ENCODE measurements around the gene S100A14. TPM values are rescaled to one million over a fixed set of nuclear protein-coding genes. Genes with fewer than 3 reads are reported as not detected.

The S100A14 gene
- total and polyA plus RNA-seq, 4 donors = 1.7 to 4.4 (median 3.3) TPM

DNA sequence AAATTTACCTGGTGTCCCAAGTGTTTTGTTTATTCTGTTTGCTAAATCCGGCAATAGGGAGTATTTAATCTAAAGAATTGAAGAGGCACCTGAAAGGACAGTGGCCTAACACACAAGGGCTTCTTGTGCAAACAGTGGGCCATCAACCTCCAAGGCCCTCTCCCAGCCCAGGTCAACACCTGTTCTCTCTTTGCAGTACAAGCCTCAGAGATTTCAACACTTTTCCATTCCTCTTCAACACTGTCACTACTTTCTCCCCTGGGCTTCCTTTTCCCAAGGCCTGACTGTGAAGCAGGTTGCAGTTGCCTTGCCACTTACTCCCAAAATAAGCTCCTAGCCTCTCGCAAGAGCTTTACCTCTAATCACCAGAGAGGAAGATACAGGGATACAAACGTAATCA lies 39.2 kb upstream of the S100A14 start:
- no peak for DNase-seq (ENCODE audit: low spot score)
- no peak overlapping the region for H3K4me3 ChIP-seq (ENCODE audit: low read depth in 1 of 3, low read length in 3 of 3)
- H3K4me1 ChIP-seq (ENCODE audit: control insufficient read depth in 4 of 4, insufficient read depth in 4 of 4, low read length in 3 of 4) = peaks cover 1 to 12% (median 9%) of the 10 kb centered on the region in 4 donors
- H3K36me3 ChIP-seq (ENCODE audit: control insufficient read depth in 4 of 4, insufficient read depth in 3 of 4, low read depth in 1 of 4, low read length in 3 of 4) = no peaks in the 10 kb centered on the region
- H3K27ac ChIP-seq (ENCODE audit: low read depth in 1 of 2, low read length in 2 of 2) = no peak overlapping the region
- TF ChIP-seq, protein P1, sequence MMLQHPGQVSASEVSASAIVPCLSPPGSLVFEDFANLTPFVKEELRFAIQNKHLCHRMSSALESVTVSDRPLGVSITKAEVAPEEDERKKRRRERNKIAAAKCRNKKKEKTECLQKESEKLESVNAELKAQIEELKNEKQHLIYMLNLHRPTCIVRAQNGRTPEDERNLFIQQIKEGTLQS (IDR thresholded peaks at IDR 0.05) = no peak
- TF ChIP-seq JUND (IDR thresholded peaks at IDR 0.05) = no peak
- no peak for TF ChIP-seq EGR1 (IDR thresholded peaks at IDR 0.05; ENCODE audit: low read depth in 2 of 2)
- TF ChIP-seq RAD21 (IDR thresholded peaks at IDR 0.05) = no peak
- no peak for TF ChIP-seq FOXA1 (IDR thresholded peaks at IDR 0.05)
- TF ChIP-seq HNF4A (conservative IDR thresholded peaks at IDR 0.05) = no peak
- no peak for TF ChIP-seq FOXA2 (IDR thresholded peaks at IDR 0.05)
- no peak for TF ChIP-seq NR2F2 (IDR thresholded peaks at IDR 0.05)
- no peak for TF ChIP-seq HNF4G (IDR thresholded peaks at IDR 0.05)
- no peak for TF ChIP-seq SP1 (IDR thresholded peaks at IDR 0.05)
- TF ChIP-seq, protein P2, sequence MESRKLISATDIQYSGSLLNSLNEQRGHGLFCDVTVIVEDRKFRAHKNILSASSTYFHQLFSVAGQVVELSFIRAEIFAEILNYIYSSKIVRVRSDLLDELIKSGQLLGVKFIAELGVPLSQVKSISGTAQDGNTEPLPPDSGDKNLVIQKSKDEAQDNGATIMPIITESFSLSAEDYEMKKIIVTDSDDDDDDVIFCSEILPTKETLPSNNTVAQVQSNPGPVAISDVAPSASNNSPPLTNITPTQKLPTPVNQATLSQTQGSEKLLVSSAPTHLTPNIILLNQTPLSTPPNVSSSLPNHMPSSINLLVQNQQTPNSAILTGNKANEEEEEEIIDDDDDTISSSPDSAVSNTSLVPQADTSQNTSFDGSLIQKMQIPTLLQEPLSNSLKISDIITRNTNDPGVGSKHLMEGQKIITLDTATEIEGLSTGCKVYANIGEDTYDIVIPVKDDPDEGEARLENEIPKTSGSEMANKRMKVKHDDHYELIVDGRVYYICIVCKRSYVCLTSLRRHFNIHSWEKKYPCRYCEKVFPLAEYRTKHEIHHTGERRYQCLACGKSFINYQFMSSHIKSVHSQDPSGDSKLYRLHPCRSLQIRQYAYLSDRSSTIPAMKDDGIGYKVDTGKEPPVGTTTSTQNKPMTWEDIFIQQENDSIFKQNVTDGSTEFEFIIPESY (IDR thresholded peaks at IDR 0.05) = no peak
- no peaks in the 10 kb centered on the region for H3K9me3 ChIP-seq (ENCODE audit: control insufficient read depth in 4 of 4, low read length in 3 of 4)
- H3K9ac ChIP-seq (ENCODE audit: low read depth in 1 of 2, low read length in 2 of 2) = no peak overlapping the region
- 84% methylated on average over 3 of the region's 3 CpGs for WGBS
- no peaks in the 10 kb centered on the region for H3K27me3 ChIP-seq (ENCODE audit: control insufficient read depth in 4 of 4, insufficient read depth in 4 of 4, low read length in 3 of 4)

DNA sequence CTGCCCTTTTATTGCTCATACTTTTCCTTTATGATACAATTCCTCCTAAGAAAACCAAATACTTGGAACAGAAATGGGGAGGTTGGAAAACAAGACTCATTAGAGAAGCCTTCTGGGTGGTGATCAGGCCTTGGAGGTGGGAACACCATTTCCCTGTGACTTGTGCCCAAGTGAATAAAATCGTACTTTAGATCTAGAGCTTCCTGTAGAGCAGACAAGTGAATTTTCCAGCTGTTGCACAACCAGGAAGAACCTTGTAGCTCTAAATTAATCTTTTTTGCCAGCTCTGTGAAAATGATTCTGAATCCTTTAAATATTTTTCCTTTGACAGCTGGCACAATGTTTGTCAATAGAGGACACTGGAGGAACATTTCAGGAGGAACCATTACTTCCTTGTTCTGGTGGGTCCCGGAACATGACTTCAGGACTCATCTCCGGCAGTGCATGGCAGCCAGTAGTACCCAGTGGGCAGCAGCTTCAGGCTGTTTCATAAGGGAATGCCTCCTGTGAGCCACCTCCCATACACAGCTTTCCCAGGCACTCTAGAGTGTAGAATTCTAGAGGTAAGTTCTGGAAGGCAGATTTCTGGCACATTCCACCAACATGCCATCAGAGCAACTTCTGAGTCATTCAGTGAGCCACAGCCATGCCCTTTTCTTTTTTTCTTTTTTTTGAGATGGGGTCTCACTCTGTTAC lies 36.8 kb upstream of the S100A14 start:
- no peak for DNase-seq (ENCODE audit: low spot score)
- H3K9ac ChIP-seq (ENCODE audit: low read depth in 1 of 2, low read length in 2 of 2) = no peak overlapping the region
- 62% methylated on average over 3 of the region's 3 CpGs for WGBS

More for the DNA sequence above, 36.8 kb upstream of the S100A14 start:
- H3K9me3 ChIP-seq (ENCODE audit: control insufficient read depth in 4 of 4, low read length in 3 of 4) = no peaks in the 10 kb centered on the region
- no peaks in the 10 kb centered on the region for H3K27me3 ChIP-seq (ENCODE audit: control insufficient read depth in 4 of 4, insufficient read depth in 4 of 4, low read length in 3 of 4)
- no peak overlapping the region for H3K27ac ChIP-seq (ENCODE audit: low read depth in 1 of 2, low read length in 2 of 2)
- H3K36me3 ChIP-seq (ENCODE audit: control insufficient read depth in 4 of 4, insufficient read depth in 3 of 4, low read depth in 1 of 4, low read length in 3 of 4) = no peaks in the 10 kb centered on the region
- TF ChIP-seq GABPA (IDR thresholded peaks at IDR 0.05 in 1 of 2, conservative IDR thresholded peaks at IDR 0.05 in 1 of 2) (no peak), YY1 (IDR thresholded peaks at IDR 0.05) (no peak), HNF4A (conservative IDR thresholded peaks at IDR 0.05) (no peak), RAD21 (IDR thresholded peaks at IDR 0.05) (no peak), EGR1 (IDR thresholded peaks at IDR 0.05; ENCODE audit: low read depth in 2 of 2) (no peak), NR2F2 (IDR thresholded peaks at IDR 0.05) (no peak), FOXA2 (IDR thresholded peaks at IDR 0.05) (no peak)
- TF ChIP-seq, protein P1 (IDR thresholded peaks at IDR 0.05) = no peak
- TF ChIP-seq, protein P3, sequence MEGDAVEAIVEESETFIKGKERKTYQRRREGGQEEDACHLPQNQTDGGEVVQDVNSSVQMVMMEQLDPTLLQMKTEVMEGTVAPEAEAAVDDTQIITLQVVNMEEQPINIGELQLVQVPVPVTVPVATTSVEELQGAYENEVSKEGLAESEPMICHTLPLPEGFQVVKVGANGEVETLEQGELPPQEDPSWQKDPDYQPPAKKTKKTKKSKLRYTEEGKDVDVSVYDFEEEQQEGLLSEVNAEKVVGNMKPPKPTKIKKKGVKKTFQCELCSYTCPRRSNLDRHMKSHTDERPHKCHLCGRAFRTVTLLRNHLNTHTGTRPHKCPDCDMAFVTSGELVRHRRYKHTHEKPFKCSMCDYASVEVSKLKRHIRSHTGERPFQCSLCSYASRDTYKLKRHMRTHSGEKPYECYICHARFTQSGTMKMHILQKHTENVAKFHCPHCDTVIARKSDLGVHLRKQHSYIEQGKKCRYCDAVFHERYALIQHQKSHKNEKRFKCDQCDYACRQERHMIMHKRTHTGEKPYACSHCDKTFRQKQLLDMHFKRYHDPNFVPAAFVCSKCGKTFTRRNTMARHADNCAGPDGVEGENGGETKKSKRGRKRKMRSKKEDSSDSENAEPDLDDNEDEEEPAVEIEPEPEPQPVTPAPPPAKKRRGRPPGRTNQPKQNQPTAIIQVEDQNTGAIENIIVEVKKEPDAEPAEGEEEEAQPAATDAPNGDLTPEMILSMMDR (IDR thresholded peaks at IDR 0.05; ENCODE audit: low read depth, low read length, missing input control) = no peak
- TF ChIP-seq, protein P2 (IDR thresholded peaks at IDR 0.05) = no peak
- TF ChIP-seq, protein P4, sequence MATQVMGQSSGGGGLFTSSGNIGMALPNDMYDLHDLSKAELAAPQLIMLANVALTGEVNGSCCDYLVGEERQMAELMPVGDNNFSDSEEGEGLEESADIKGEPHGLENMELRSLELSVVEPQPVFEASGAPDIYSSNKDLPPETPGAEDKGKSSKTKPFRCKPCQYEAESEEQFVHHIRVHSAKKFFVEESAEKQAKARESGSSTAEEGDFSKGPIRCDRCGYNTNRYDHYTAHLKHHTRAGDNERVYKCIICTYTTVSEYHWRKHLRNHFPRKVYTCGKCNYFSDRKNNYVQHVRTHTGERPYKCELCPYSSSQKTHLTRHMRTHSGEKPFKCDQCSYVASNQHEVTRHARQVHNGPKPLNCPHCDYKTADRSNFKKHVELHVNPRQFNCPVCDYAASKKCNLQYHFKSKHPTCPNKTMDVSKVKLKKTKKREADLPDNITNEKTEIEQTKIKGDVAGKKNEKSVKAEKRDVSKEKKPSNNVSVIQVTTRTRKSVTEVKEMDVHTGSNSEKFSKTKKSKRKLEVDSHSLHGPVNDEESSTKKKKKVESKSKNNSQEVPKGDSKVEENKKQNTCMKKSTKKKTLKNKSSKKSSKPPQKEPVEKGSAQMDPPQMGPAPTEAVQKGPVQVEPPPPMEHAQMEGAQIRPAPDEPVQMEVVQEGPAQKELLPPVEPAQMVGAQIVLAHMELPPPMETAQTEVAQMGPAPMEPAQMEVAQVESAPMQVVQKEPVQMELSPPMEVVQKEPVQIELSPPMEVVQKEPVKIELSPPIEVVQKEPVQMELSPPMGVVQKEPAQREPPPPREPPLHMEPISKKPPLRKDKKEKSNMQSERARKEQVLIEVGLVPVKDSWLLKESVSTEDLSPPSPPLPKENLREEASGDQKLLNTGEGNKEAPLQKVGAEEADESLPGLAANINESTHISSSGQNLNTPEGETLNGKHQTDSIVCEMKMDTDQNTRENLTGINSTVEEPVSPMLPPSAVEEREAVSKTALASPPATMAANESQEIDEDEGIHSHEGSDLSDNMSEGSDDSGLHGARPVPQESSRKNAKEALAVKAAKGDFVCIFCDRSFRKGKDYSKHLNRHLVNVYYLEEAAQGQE (IDR thresholded peaks at IDR 0.05) = no peak
- H3K4me1 ChIP-seq (ENCODE audit: control insufficient read depth in 4 of 4, insufficient read depth in 4 of 4, low read length in 3 of 4) = peaks cover 1 to 14% (median 10%) of the 10 kb centered on the region in 4 donors
- no peak overlapping the region for H3K4me3 ChIP-seq (ENCODE audit: low read depth in 1 of 3, low read length in 3 of 3)
